SK-N-SH (cell line): ENCODE results near the gene JAZF1. TPM values are rescaled to one million over a fixed set of nuclear protein-coding genes. Genes with fewer than 3 reads are reported as not detected.

Experiments used
- CTCF ChIA-PET: fragments of 300-600, 350-600 bp; formaldehyde crosslinking; extraction: SDS; loops from one replicate; lab custom pipeline; 2021; lab: Yijun Ruan, JAX
- POLR2A ChIA-PET: fragments of 350-600 bp; sonication (Branson Sonifier 250); formaldehyde crosslinking; extraction: SDS; loops from one replicate; lab custom pipeline; 2020; ENCODE audit warnings: antibody characterized with exemption, inconsistent platforms; lab: Yijun Ruan, JAX
- DNase-seq: peaks from one replicate; pipeline ENCODE4 v3.0.0; 2012
- H2AFZ ChIP-seq: fragments of 200-600 bp; sonication (generic); 2 replicates; pipeline ENCODE4 v1.8.1; 2016; ENCODE audit warnings: antibody characterized with exemption, mild to moderate bottlenecking, low read depth
- H3F3A ChIP-seq: fragments of 200-600 bp; sonication (generic); replicated peaks from 2 replicates; pipeline ENCODE3; 2016; ENCODE audit warnings: antibody characterized with exemption, mild to moderate bottlenecking; ENCODE audit not compliant: insufficient read depth
- H3K27ac ChIP-seq, 2 experiments: fragments of 200-500 bp in 1 of 2; fragments of 200-600 bp in 1 of 2; sonication (Bioruptor generic) in 1 of 2; sonication (generic), shearing (Covaris generic) in 1 of 2; 2 replicates each; pipeline versions ENCODE4 v1.5.1 to v1.6.1; 2014 to 2016; ENCODE audit warnings: low read depth in 2 of 2, inconsistent platforms in 1 of 2, low read length in 1 of 2, mild to moderate bottlenecking in 1 of 2, mixed read lengths in 1 of 2
- H3K27me3 ChIP-seq: fragments of 200-600 bp; sonication (generic), shearing (Covaris generic); 2 replicates; pipeline ENCODE4 v1.6.1; 2016; ENCODE audit warnings: mixed run types; ENCODE audit not compliant: insufficient read depth
- H3K36me3 ChIP-seq, 2 experiments: fragments of 200-500 bp in 1 of 2; fragments of 200-600 bp in 1 of 2; sonication (Bioruptor generic) in 1 of 2; sonication (generic) in 1 of 2; replicated peaks in 1 of 2; 2 replicates each; pipeline versions ENCODE3 to v1.5.1; 2014 to 2016; ENCODE audit warnings: low read length in 1 of 2, mild to moderate bottlenecking in 1 of 2; ENCODE audit not compliant: insufficient read depth in 2 of 2, control insufficient read depth in 1 of 2
- H3K4me1 ChIP-seq, 2 experiments: fragments of 200-500 bp in 1 of 2; fragments of 200-600 bp in 1 of 2; sonication (Bioruptor generic) in 1 of 2; sonication (generic), shearing (Covaris generic) in 1 of 2; 2 replicates each; pipeline versions ENCODE4 v1.5.1 to v1.6.1; 2014 to 2016; ENCODE audit warnings: low read depth in 1 of 2, low read length in 1 of 2, mixed run types in 1 of 2; ENCODE audit not compliant: insufficient read depth in 2 of 2, control insufficient read depth in 1 of 2
- H3K4me2 ChIP-seq: fragments of 200-600 bp; sonication (generic), shearing (Covaris generic); 2 replicates; pipeline ENCODE4 v1.6.1; 2017; ENCODE audit warnings: mixed run types
- H3K4me3 ChIP-seq, 2 experiments: fragments of 200-500 bp in 1 of 2; fragments of 200-600 bp in 1 of 2; sonication (Bioruptor generic) in 1 of 2; sonication (generic), shearing (Covaris generic) in 1 of 2; 2 replicates each; pipeline versions ENCODE4 v1.5.1 to v1.8.1; 2014 to 2016; ENCODE audit warnings: low read depth in 2 of 2, inconsistent platforms in 1 of 2, low read length in 1 of 2, mild to moderate bottlenecking in 1 of 2, mixed read lengths in 1 of 2, moderate library complexity in 1 of 2
- H3K79me2 ChIP-seq: fragments of 200-600 bp; sonication (generic); 2 replicates; pipeline ENCODE4 v1.8.1; 2017; ENCODE audit warnings: mild to moderate bottlenecking; ENCODE audit not compliant: insufficient read depth
- H3K9ac ChIP-seq: fragments of 200-600 bp; sonication (generic); 2 replicates; pipeline ENCODE4 v1.6.1; 2017; ENCODE audit warnings: mixed run types
- H3K9me2 ChIP-seq: fragments of 200-600 bp; sonication (generic); 2 replicates; pipeline ENCODE4 v1.6.1; 2017; ENCODE audit warnings: mixed run types
- H3K9me3 ChIP-seq: fragments of 200-600 bp; sonication (generic); 2 replicates; pipeline ENCODE4 v1.6.1; 2017; ENCODE audit warnings: mixed run types, mild to moderate bottlenecking, moderate library complexity
- H4K20me1 ChIP-seq: fragments of 200-600 bp; sonication (generic); 2 replicates; pipeline ENCODE4 v1.6.1; 2017; ENCODE audit warnings: mild to moderate bottlenecking, mixed run types; ENCODE audit not compliant: insufficient read depth
- ELF1 ChIP-seq: IDR thresholded peaks from 2 replicates; pipeline ENCODE4 v1.4.0; 2012
- EZH2phosphoT487 ChIP-seq: fragments of 200-600 bp; sonication (generic); IDR thresholded peaks from 2 replicates; pipeline ENCODE4 v1.6.1; 2017; ENCODE audit warnings: low read depth, mixed run types, mild to moderate bottlenecking, antibody characterized with exemption, moderate library complexity, borderline replicate concordance
- FOSL2 ChIP-seq: IDR thresholded peaks from 2 replicates; pipeline ENCODE4 v1.4.0; 2012; ENCODE audit warnings: low read depth, mild to moderate bottlenecking, moderate library complexity, borderline replicate concordance
- GATA2 ChIP-seq: sonication (generic); formaldehyde crosslinking; IDR thresholded peaks from 2 replicates; pipeline ENCODE4 v1.5.0; 2020; ENCODE audit warnings: mild to moderate bottlenecking, missing genetic modification reagents
- JUND ChIP-seq: IDR thresholded peaks from 2 replicates; pipeline ENCODE4 v1.4.0; 2012
- POLR2AphosphoS5 ChIP-seq: IDR thresholded peaks from 2 replicates; pipeline ENCODE4 v1.6.1; 2012; ENCODE audit warnings: low read depth, low read length
- RFX5 ChIP-seq: IDR thresholded peaks from 2 replicates; pipeline ENCODE4 v1.6.1; 2012; ENCODE audit warnings: mild to moderate bottlenecking, improper control_type of control experiment, low read length
- SIN3A ChIP-seq: IDR thresholded peaks from 2 replicates; pipeline ENCODE4 v1.6.1; 2012; ENCODE audit warnings: low read depth, mild to moderate bottlenecking, low read length, moderate library complexity, borderline replicate concordance
- SMC3 ChIP-seq: IDR thresholded peaks from 2 replicates; pipeline ENCODE4 v1.6.1; 2012; ENCODE audit warnings: low read depth, low read length, improper control_type of control experiment
- TCF12 ChIP-seq: IDR thresholded peaks from 2 replicates; pipeline ENCODE4 v1.4.0; 2012
- YY1 ChIP-seq: IDR thresholded peaks from 2 replicates; pipeline ENCODE4 v1.4.0; 2012; ENCODE audit warnings: low read depth, mild to moderate bottlenecking
- WGBS: methylation state at CpG from one replicate; pipeline ENCODE4 v1.1.6; 2017; ENCODE audit warnings: low lambda C conversion rate; 5-methylcytosine and 5-hydroxymethylcytosine counted together
- polyA plus RNA-seq, 3 experiments: library from polyadenylated mRNA; depleted of rRNA; stranded (reverse); fragments of >200 nt; gene quantifications; 2 replicates each; pipeline ENCODE4 v1.2.3, GENCODE V29; 2012
- TF ChIP-seq, protein P1 (sequence below): IDR thresholded peaks from 2 replicates; pipeline ENCODE4; 2012
- TF ChIP-seq, protein P2 (sequence below): IDR thresholded peaks from 2 replicates; pipeline ENCODE4 v1.4.0; 2012; ENCODE audit warnings: low read depth
- TF ChIP-seq, protein P3 (sequence below): IDR thresholded peaks from 2 replicates; pipeline ENCODE4 v1.4.0; 2012; ENCODE audit warnings: low read depth, borderline replicate concordance
- TF ChIP-seq, protein P4 (sequence below): fragments of 150-350 bp; IDR thresholded peaks from 2 replicates; pipeline ENCODE4 v1.6.1; 2017; ENCODE audit warnings: antibody characterized with exemption, low read length, low read depth, borderline replicate concordance

The JAZF1 gene
- polyA plus RNA-seq, 1 of the 3 experiments (the other 2 are of a cell fraction): 1.7 TPM

DNA sequence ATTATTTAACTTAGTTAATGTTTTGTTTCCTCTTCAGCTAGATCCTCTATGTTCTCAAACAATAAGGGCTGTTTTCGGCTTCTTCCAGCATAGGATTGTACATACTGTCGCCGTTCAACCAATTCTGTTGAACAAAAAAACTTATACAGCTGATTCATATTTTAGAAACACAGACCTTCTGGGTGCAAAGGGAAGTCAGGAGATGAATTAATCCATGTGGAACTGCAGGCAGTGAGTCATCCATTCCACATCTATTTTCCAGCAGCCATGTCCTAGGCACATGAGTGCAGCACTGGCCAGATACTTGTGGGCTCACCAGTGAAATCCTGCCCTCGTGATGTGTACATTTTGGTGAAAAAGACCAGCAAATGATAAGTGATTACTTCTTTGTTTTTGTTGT lies 163.2 kb downstream of the JAZF1 start:
- 94% methylated on average over 4 of the region's 4 CpGs for WGBS
- H3K9me2 ChIP-seq: no peaks in the 10 kb centered on the region
- peak; percentile 52 for TF ChIP-seq JUND
- TF ChIP-seq SIN3A: no peak
- TF ChIP-seq, protein P1, sequence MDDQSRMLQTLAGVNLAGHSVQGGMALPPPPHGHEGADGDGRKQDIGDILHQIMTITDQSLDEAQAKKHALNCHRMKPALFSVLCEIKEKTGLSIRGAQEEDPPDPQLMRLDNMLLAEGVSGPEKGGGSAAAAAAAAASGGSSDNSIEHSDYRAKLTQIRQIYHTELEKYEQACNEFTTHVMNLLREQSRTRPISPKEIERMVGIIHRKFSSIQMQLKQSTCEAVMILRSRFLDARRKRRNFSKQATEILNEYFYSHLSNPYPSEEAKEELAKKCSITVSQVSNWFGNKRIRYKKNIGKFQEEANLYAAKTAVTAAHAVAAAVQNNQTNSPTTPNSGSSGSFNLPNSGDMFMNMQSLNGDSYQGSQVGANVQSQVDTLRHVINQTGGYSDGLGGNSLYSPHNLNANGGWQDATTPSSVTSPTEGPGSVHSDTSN: 0 out of 2 replicates have a peak, but pooled peaks have one; percentile 14
- TF ChIP-seq FOSL2: peak; percentile 67
- TF ChIP-seq, protein P2, sequence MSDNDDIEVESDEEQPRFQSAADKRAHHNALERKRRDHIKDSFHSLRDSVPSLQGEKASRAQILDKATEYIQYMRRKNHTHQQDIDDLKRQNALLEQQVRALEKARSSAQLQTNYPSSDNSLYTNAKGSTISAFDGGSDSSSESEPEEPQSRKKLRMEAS: peak; percentile 39; the same call in 1 of the 2 replicates
- TF ChIP-seq TCF12: 0 out of 2 replicates have a peak, but pooled peaks have one; percentile 18
- no peak for TF ChIP-seq ELF1
- TF ChIP-seq, all 33 proteins: peak for 5
- no peak overlapping the region for H2AFZ ChIP-seq
- H3K79me2 ChIP-seq: no peaks in the 10 kb centered on the region
- CTCF ChIA-PET: interaction anchor here (0.6 to 5.4 kb wide), 4 partner anchors 15 to 822 kb away, joined by 3 to 51 read pairs (median 23); no protein-coding TSS in a partner anchor
- peaks cover 10% of the 10 kb centered on the region for H3F3A ChIP-seq
- no peak overlapping the region for H3K9ac ChIP-seq
- no peak overlapping the region for H3K4me2 ChIP-seq
- H3K27ac ChIP-seq: no peak overlapping the region
- POLR2A ChIA-PET: no interaction called here
- H3K36me3 ChIP-seq: no peaks in the 10 kb centered on the region
- H3K9me3 ChIP-seq: no peaks in the 10 kb centered on the region
- H4K20me1 ChIP-seq: no peaks in the 10 kb centered on the region
- DNase-seq: no peak
- peaks cover 13 to 14% of the 10 kb centered on the region in 2 experiments; a peak in 2 of 4 replicates for H3K4me1 ChIP-seq
- no peak overlapping the region for H3K4me3 ChIP-seq
- no peaks in the 10 kb centered on the region for H3K27me3 ChIP-seq

DNA sequence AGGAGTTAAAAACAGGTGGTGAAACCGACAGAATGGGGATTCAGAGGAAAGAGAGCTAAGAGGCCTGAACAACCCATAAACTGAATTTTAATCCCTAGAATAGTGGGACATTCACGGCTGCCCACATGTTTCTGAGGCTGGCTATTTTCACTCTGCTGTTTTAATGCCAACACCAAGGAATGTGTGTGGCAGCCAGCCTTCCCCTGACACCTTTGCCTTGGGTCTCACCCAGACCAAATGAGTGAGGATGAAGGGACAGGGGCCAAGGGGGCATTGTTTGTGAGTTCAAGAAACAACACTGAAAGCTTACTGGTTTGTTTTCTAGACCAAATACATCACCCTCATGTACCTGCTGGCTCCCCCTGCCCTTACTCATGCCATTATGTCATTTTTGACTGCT lies 164.3 kb downstream of the JAZF1 start:
- POLR2A ChIA-PET: no interaction called here

More for the DNA sequence above, 164.3 kb downstream of the JAZF1 start:
- CTCF ChIA-PET: interaction anchor here (1.0 to 5.4 kb wide), 3 partner anchors 806 to 837 kb away, joined by 3 to 51 read pairs (median 6); no protein-coding TSS in a partner anchor
- H3K4me2 ChIP-seq: no peak overlapping the region
- H3K4me3 ChIP-seq: no peak overlapping the region
- H2AFZ ChIP-seq: no peak overlapping the region
- H3F3A ChIP-seq: peaks cover 10% of the 10 kb centered on the region
- DNase-seq: no peak
- peaks cover 14% of the 10 kb centered on the region in 2 experiments; a peak in 2 of 4 replicates for H3K4me1 ChIP-seq
- H3K79me2 ChIP-seq: no peaks in the 10 kb centered on the region
- no peak for TF ChIP-seq EZH2phosphoT487
- no peak for TF ChIP-seq RFX5
- no peak for TF ChIP-seq FOSL2
- TF ChIP-seq POLR2AphosphoS5: no peak
- TF ChIP-seq GATA2 (CRISPR knock-in tag): no peak
- no peak for TF ChIP-seq TCF12
- no peak for TF ChIP-seq JUND
- TF ChIP-seq, protein P3, sequence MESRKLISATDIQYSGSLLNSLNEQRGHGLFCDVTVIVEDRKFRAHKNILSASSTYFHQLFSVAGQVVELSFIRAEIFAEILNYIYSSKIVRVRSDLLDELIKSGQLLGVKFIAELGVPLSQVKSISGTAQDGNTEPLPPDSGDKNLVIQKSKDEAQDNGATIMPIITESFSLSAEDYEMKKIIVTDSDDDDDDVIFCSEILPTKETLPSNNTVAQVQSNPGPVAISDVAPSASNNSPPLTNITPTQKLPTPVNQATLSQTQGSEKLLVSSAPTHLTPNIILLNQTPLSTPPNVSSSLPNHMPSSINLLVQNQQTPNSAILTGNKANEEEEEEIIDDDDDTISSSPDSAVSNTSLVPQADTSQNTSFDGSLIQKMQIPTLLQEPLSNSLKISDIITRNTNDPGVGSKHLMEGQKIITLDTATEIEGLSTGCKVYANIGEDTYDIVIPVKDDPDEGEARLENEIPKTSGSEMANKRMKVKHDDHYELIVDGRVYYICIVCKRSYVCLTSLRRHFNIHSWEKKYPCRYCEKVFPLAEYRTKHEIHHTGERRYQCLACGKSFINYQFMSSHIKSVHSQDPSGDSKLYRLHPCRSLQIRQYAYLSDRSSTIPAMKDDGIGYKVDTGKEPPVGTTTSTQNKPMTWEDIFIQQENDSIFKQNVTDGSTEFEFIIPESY: no peak
- TF ChIP-seq YY1: no peak
- TF ChIP-seq, protein P2: no peak
- TF ChIP-seq, protein P4, sequence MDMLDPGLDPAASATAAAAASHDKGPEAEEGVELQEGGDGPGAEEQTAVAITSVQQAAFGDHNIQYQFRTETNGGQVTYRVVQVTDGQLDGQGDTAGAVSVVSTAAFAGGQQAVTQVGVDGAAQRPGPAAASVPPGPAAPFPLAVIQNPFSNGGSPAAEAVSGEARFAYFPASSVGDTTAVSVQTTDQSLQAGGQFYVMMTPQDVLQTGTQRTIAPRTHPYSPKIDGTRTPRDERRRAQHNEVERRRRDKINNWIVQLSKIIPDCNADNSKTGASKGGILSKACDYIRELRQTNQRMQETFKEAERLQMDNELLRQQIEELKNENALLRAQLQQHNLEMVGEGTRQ: no peak
- TF ChIP-seq, protein P1: no peak
- no peak for TF ChIP-seq SMC3
- no peaks in the 10 kb centered on the region for H3K9me3 ChIP-seq
- no peaks in the 10 kb centered on the region for H4K20me1 ChIP-seq
- H3K9ac ChIP-seq: no peak overlapping the region
- H3K36me3 ChIP-seq: no peaks in the 10 kb centered on the region
- H3K9me2 ChIP-seq: no peaks in the 10 kb centered on the region
- 85% methylated on average over 2 of the region's 2 CpGs for WGBS
- H3K27ac ChIP-seq: no peak overlapping the region
- H3K27me3 ChIP-seq: no peaks in the 10 kb centered on the region
